GM19468 (cell line): ENCODE measurements around the gene XXYLT1.

ENCODE experiments used
- ATAC-seq: cut with Tn5 transposase; IDR thresholded peaks from one replicate; pipeline ENCODE4 v1.9.1; 2021; ENCODE audit warnings: mild to moderate bottlenecking, moderate library complexity, moderate number of reproducible peaks; ENCODE audit not compliant: unreplicated experiment; ENCODE audit errors: extremely low read depth

The XXYLT1 gene

DNA sequence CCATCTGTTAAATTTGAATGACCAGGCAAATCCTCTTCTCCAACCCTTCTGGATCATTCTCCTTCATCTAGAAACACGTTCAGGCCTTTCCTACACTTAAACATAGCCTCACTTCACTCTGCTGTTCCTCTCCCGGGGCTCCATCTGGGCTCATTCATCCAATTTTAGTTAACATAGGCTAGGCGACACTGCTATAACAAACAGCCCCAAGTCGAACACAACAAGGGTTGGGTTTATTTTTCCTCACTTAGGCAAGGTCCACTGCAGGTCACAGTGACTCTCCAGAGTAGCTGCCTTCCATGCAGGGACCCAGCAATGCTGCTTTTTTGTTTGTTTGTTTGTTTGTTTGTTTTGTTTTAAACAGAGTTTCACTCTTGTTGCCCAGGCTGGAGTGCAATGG, 250.8 kb downstream of the XXYLT1 start:
- no peak for ATAC-seq

DNA sequence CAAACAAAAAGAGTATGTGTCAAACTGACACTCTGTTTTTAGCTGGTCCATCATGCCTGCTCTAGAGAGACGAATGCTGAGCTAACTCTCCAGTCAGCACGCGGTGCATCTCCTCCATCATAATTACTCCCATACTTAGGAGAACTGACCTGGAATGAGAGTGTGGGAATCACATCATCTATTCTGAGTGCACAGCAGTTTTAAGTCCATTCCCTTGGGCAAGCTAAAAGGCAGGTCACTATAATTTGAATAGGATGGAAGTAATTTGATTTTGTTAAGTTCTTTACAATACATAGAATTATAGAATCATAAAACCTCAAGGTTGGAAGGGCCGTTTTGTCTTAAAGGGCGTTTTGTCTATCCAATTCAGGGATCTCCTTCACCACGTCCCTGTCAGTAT, 251.6 kb downstream of the XXYLT1 start:
- ATAC-seq: no peak
